Activated CD8-positive, alpha-beta T cell treated with anti-CD3 and anti-CD28 coated beads for 36 hours (primary cell): ENCODE data around the gene TGFBR3L. TPM values are rescaled to one million over a fixed set of nuclear protein-coding genes. Genes with fewer than 3 reads are reported as not detected.

Experiments
- ATAC-seq: fragments of 200-7000 bp; cut with Tn5 transposase; one replicate; pipeline ENCODE4 v1.10.0; 2021; ENCODE audit warnings: mild to moderate bottlenecking, moderate library complexity
- CTCF ChIA-PET: fragments of 350-600 bp; sonication (Branson Sonifier 250); formaldehyde crosslinking; loops from one replicate; lab custom pipeline; 2021; ENCODE audit warnings: antibody characterized with exemption; lab: Charles Lee
- POLR2A ChIA-PET: fragments of 350-600 bp; sonication (Branson Sonifier 250); formaldehyde crosslinking; loops from one replicate; lab custom pipeline; 2021; ENCODE audit warnings: antibody characterized with exemption; lab: Charles Lee
- DNase-seq: peaks from one replicate; pipeline ENCODE4 v3.0.0-alpha.2; 2020
- H3K27ac Mint-ChIP-seq: one replicate; pipeline ENCODE4 v1.8.0; 2021; ENCODE audit warnings: mild to moderate bottlenecking, mixed read lengths
- H3K27me3 Mint-ChIP-seq: one replicate; pipeline ENCODE4 v1.8.0; 2021; ENCODE audit warnings: mixed read lengths
- H3K36me3 Mint-ChIP-seq: one replicate; pipeline ENCODE4 v1.8.0; 2021; ENCODE audit warnings: low read depth, mixed read lengths
- H3K4me1 Mint-ChIP-seq: one replicate; pipeline ENCODE4 v1.8.0; 2021; ENCODE audit warnings: low read depth, mixed read lengths
- H3K4me3 Mint-ChIP-seq: one replicate; pipeline ENCODE4 v1.8.0; 2021; ENCODE audit warnings: mild to moderate bottlenecking, moderate library complexity, mixed read lengths
- H3K9me3 Mint-ChIP-seq: one replicate; pipeline ENCODE4 v1.8.0; 2021; ENCODE audit warnings: mixed read lengths
- intact Hi-C: fragments of 100-400 bp; cut with micrococcal nuclease; formaldehyde crosslinking; loops from one replicate; pipeline ENCODE4 v1.10.0; 2022
- total RNA-seq, 2 experiments: library from RNA; stranded (reverse); gene quantifications; one replicate each; pipeline ENCODE4 v1.2.3, GENCODE V29; 2021
- TF ChIP-seq, protein P1 (sequence below): fragments of 200-600 bp; IDR thresholded peaks from one replicate; pipeline ENCODE4 v1.8.0; 2022; ENCODE audit warnings: antibody characterized with exemption, mild to moderate bottlenecking

Gene TGFBR3L
- total RNA-seq, 2 experiments from 2014 or later, result 5.1 to 5.9 TPM

GRCh38 chr19:7900401-7900870 lies 14.2 kb upstream of the TGFBR3L start:
- CTCF ChIA-PET, result interaction anchor here (1.5 to 2.0 kb wide), 2 partner anchors 31 to 220 kb away, joined by 3 to 6 read pairs; partner anchors contain the start of gene TRAPPC5
- no peak for ATAC-seq
- H3K9me3 Mint-ChIP-seq, result no peaks in the 10 kb centered on the region
- POLR2A ChIA-PET, result interaction anchor here (1.0 to 2.2 kb wide), 4 partner anchors 13 to 43 kb away, joined by 3 to 6 read pairs (median 4); partner anchors contain the start of genes LRRC8E and TIMM44
- peaks cover 10% of the 10 kb centered on the region for H3K36me3 Mint-ChIP-seq
- DNase-seq, result no peak
- H3K27ac Mint-ChIP-seq, result no peak overlapping the region
- intact Hi-C loops, result no loop called here
- no peak overlapping the region for H3K4me3 Mint-ChIP-seq
- TF ChIP-seq, protein P1, sequence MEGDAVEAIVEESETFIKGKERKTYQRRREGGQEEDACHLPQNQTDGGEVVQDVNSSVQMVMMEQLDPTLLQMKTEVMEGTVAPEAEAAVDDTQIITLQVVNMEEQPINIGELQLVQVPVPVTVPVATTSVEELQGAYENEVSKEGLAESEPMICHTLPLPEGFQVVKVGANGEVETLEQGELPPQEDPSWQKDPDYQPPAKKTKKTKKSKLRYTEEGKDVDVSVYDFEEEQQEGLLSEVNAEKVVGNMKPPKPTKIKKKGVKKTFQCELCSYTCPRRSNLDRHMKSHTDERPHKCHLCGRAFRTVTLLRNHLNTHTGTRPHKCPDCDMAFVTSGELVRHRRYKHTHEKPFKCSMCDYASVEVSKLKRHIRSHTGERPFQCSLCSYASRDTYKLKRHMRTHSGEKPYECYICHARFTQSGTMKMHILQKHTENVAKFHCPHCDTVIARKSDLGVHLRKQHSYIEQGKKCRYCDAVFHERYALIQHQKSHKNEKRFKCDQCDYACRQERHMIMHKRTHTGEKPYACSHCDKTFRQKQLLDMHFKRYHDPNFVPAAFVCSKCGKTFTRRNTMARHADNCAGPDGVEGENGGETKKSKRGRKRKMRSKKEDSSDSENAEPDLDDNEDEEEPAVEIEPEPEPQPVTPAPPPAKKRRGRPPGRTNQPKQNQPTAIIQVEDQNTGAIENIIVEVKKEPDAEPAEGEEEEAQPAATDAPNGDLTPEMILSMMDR, result no peak
- peaks cover 12% of the 10 kb centered on the region for H3K4me1 Mint-ChIP-seq
- H3K27me3 Mint-ChIP-seq, result no peaks in the 10 kb centered on the region

DNA sequence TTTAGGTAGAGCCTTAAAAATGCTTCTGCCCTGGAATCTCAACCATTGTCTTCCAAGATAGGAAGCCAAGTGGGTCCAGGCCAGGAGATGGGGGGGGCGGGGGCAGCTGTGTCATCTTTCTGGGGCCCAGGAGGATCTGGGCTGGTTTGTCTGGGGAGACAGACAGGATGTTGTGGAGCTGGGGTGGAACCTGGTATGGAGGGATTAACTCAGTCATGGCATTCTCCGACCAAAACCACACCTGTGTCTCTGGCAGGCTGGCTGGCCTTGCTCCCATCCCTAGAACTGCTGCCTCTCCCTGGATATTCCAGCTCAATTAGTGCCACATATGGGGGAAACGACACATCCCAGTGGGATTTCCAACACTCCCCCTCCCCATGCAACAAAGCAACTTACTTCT lies 13.7 kb upstream of the TGFBR3L start:
- CTCF ChIA-PET, result interaction anchor here (1.5 to 2.0 kb wide), 2 partner anchors 31 to 220 kb away, joined by 3 to 6 read pairs; partner anchors contain the start of gene TRAPPC5
- intact Hi-C loops, result no loop called here
- POLR2A ChIA-PET, result interaction anchor here (1.0 to 2.2 kb wide), 4 partner anchors 13 to 43 kb away, joined by 3 to 6 read pairs (median 4); partner anchors contain the start of genes LRRC8E and TIMM44
- Mint-ChIP-seq H3K27ac (no peak overlapping the region), H3K4me3 (no peak overlapping the region), H3K9me3 (no peaks in the 10 kb centered on the region), H3K4me1 (peaks cover 16% of the 10 kb centered on the region), H3K27me3 (no peaks in the 10 kb centered on the region), H3K36me3 (peaks cover 13% of the 10 kb centered on the region)
- TF ChIP-seq, protein P1, result no peak
- DNase-seq (no peak), ATAC-seq (no peak)

GRCh38 chr19:7901337-7901736 lies 13.3 kb upstream of the TGFBR3L start:
- peaks cover 15% of the 10 kb centered on the region for H3K36me3 Mint-ChIP-seq
- H3K27ac Mint-ChIP-seq, result no peak overlapping the region
- ChIA-PET CTCF (interaction anchor here (1.0 to 2.0 kb wide), 4 partner anchors 32 to 221 kb away, joined by 3 to 6 read pairs (median 4); partner anchors contain the start of gene TRAPPC5), POLR2A (interaction anchor here (0.7 to 1.8 kb wide), 5 partner anchors 14 to 81 kb away, joined by 3 to 5 read pairs (median 3); partner anchors contain the start of genes LRRC8E and TIMM44)
- DNase-seq (no peak), ATAC-seq (no peak)
- no peaks in the 10 kb centered on the region for H3K9me3 Mint-ChIP-seq
- TF ChIP-seq, protein P1, result no peak
- intact Hi-C loops, result no loop called here
- H3K27me3 Mint-ChIP-seq, result no peaks in the 10 kb centered on the region
- no peak overlapping the region for H3K4me3 Mint-ChIP-seq
- peaks cover 18% of the 10 kb centered on the region for H3K4me1 Mint-ChIP-seq

- H3K4me3 Mint-ChIP-seq, result peak overlapping the region; percentile 86
- no peak for DNase-seq
- no peak for ATAC-seq
- TF ChIP-seq, protein P1, result no peak
- H3K36me3 Mint-ChIP-seq, result peaks cover 15% of the 10 kb centered on the region
- H3K27ac Mint-ChIP-seq, result peak overlapping the region; percentile 86
- no peaks in the 10 kb centered on the region for H3K9me3 Mint-ChIP-seq
- ChIA-PET CTCF (interaction anchor here (1.0 to 1.6 kb wide), 7 partner anchors 15 to 50 kb away, joined by 3 to 10 read pairs (median 4); partner anchors contain the start of genes SNAPC2 and TIMM44), POLR2A (interaction anchor here (1.5 to 1.6 kb wide), 2 partner anchors 14 to 21 kb away, joined by 5 to 13 read pairs; no protein-coding TSS in a partner anchor)
- no peaks in the 10 kb centered on the region for H3K27me3 Mint-ChIP-seq
- intact Hi-C loops, result no loop called here
- H3K4me1 Mint-ChIP-seq, result peaks cover 18% of the 10 kb centered on the region
Observed at GRCh38 chr19:7902796-7903243, 11.8 kb upstream of the TGFBR3L start.
